ENCODE data around the gene PFDN1. TPM values are rescaled to one million over a fixed set of nuclear protein-coding genes. Genes with fewer than 3 reads are reported as not detected.

Gene PFDN1
- total and polyA plus RNA-seq, 9 of the 15 experiments (the other 6 are each of a cell fraction or from before 2014, with no cell fraction given) = 45.5 to 215 (median 78.0) TPM

- Histone ChIP-seq H3K36me3 (ENCODE audit: control insufficient read depth, insufficient read depth, low read length) (no peaks in the 10 kb centered on the region), H3K27me3 (ENCODE audit: control insufficient read depth in 2 of 2, insufficient read depth in 2 of 2, low read length in 2 of 2) (no peaks in the 10 kb centered on the region), H3K9me3 (replicated peaks; ENCODE audit: control insufficient read depth, insufficient read depth, low read depth, low read length) (no peaks in the 10 kb centered on the region), H3K79me2 (ENCODE audit: control insufficient read depth, insufficient read depth, low read length) (no peaks in the 10 kb centered on the region), H3K4me1 (replicated peaks in 1 of 2; ENCODE audit: control insufficient read depth in 2 of 2, insufficient read depth in 2 of 2, low read length in 2 of 2) (peaks cover 0 to 26% of the 10 kb centered on the region in 2 experiments; a peak in 4 of 5 replicates), H3K9me1 (ENCODE audit: control insufficient read depth, insufficient read depth, low read length) (no peaks in the 10 kb centered on the region), H3K27ac (ENCODE audit: extremely low read depth, low read depth, low read length) (0 out of 3 replicates have a peak overlapping the region, but pooled peaks have one; percentile 9), H4K20me1 (replicated peaks; ENCODE audit: control insufficient read depth, insufficient read depth, low read length) (no peaks in the 10 kb centered on the region), H2AFZ (ENCODE audit: low read depth, low read length) (peak overlapping the region; percentile 73), H3K4me3 (no peak overlapping the region), H3K4me2 (ENCODE audit: insufficient read depth, low read length) (no peak overlapping the region), H3K9ac (ENCODE audit: insufficient read depth in 1 of 2, low read depth in 2 of 2, low read length in 2 of 2) (no peak overlapping the region)
- FAIRE-seq = no peak
- intact Hi-C loops (cut with micrococcal nuclease) (no loop called here), in situ Hi-C loops (cut with MboI) (no loop called here)
- ChIA-PET CTCF (ENCODE audit: low intra/inter-chr PET ratio) (no interaction called here), POLR2A (interaction anchor here (0.8 kb wide), 1 partner anchor 104 kb away, joined by 3 read pairs; no protein-coding TSS in a partner anchor)
- no peak for DNase-seq (ENCODE audit: extremely low read depth in 1 of 4, low spot score in 3 of 4)
- 67% methylated on average over 3 of the region's 3 CpGs for WGBS (ENCODE audit: insufficient coverage, low coverage, missing lambda C conversion rate)
- no peak for ATAC-seq
- BruUV-seq (replicated peaks) = no TSS peak
- TF ChIP-seq ZNF778 (CRISPR knock-in tag; IDR thresholded peaks at IDR 0.05) = no peak
- TF ChIP-seq, protein P1, sequence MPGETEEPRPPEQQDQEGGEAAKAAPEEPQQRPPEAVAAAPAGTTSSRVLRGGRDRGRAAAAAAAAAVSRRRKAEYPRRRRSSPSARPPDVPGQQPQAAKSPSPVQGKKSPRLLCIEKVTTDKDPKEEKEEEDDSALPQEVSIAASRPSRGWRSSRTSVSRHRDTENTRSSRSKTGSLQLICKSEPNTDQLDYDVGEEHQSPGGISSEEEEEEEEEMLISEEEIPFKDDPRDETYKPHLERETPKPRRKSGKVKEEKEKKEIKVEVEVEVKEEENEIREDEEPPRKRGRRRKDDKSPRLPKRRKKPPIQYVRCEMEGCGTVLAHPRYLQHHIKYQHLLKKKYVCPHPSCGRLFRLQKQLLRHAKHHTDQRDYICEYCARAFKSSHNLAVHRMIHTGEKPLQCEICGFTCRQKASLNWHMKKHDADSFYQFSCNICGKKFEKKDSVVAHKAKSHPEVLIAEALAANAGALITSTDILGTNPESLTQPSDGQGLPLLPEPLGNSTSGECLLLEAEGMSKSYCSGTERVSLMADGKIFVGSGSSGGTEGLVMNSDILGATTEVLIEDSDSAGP (CRISPR knock-in tag; IDR thresholded peaks at IDR 0.05) = no peak
- no peak for TF ChIP-seq EGR1 (conservative IDR thresholded peaks at IDR 0.05)
- TF ChIP-seq, protein P2, sequence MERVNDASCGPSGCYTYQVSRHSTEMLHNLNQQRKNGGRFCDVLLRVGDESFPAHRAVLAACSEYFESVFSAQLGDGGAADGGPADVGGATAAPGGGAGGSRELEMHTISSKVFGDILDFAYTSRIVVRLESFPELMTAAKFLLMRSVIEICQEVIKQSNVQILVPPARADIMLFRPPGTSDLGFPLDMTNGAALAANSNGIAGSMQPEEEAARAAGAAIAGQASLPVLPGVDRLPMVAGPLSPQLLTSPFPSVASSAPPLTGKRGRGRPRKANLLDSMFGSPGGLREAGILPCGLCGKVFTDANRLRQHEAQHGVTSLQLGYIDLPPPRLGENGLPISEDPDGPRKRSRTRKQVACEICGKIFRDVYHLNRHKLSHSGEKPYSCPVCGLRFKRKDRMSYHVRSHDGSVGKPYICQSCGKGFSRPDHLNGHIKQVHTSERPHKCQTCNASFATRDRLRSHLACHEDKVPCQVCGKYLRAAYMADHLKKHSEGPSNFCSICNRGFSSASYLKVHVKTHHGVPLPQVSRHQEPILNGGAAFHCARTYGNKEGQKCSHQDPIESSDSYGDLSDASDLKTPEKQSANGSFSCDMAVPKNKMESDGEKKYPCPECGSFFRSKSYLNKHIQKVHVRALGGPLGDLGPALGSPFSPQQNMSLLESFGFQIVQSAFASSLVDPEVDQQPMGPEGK (CRISPR knock-in tag; IDR thresholded peaks at IDR 0.05; ENCODE audit: borderline replicate concordance) = no peak
- TF ChIP-seq EHMT2 (IDR thresholded peaks at IDR 0.05) = peak; percentile 80
- TF ChIP-seq TAF15 (IDR thresholded peaks at IDR 0.05; ENCODE audit: low read depth, low read length) = no peak
- TF ChIP-seq TBL1XR1 (IDR thresholded peaks at IDR 0.05; ENCODE audit: low read length in 2 of 2) = no peak
- no peak for TF ChIP-seq CBFA2T3 (IDR thresholded peaks at IDR 0.05)
- no peak for TF ChIP-seq XRCC5 (IDR thresholded peaks at IDR 0.05; ENCODE audit: low read depth, low read length)
- TF ChIP-seq SPI1 (IDR thresholded peaks at IDR 0.05; ENCODE audit: borderline replicate concordance, low read depth, low read length) = no peak
- TF ChIP-seq CEBPG (CRISPR knock-in tag; IDR thresholded peaks at IDR 0.05) = no peak
- TF ChIP-seq CEBPG (tag; conservative IDR thresholded peaks at IDR 0.05 in 1 of 2, IDR thresholded peaks at IDR 0.05 in 1 of 2) = no peak
- no peak for TF ChIP-seq ZNF431 (CRISPR knock-in tag; IDR thresholded peaks at IDR 0.05)
- TF ChIP-seq JUNB (CRISPR knock-in tag; conservative IDR thresholded peaks at IDR 0.05) = no peak
- peak; percentile 73; the same call in 1 of the 2 replicates for TF ChIP-seq CC2D1A (IDR thresholded peaks at IDR 0.05)
- TF ChIP-seq SNRNP70 (optimal IDR thresholded peaks at IDR 0.05; ENCODE audit: low read depth, low read length) = no peak
- TF ChIP-seq RFX5 (IDR thresholded peaks at IDR 0.05; ENCODE audit: low read depth, low read length) = no peak
- no peak for TF ChIP-seq RBM15 (IDR thresholded peaks at IDR 0.05; ENCODE audit: insufficient read depth, low read length)
- TF ChIP-seq VEZF1 (CRISPR knock-in tag; IDR thresholded peaks at IDR 0.05) = no peak
These were observed 6.9 kb upstream of the PFDN1 start for GRCh38 chr5:140309706-140310249.

Data from K562 (cell line).